CD4-positive, alpha-beta T cell (primary cell): ENCODE measurements around the gene MMRN1. TPM values are rescaled to one million over a fixed set of nuclear protein-coding genes. Genes with fewer than 3 reads are reported as not detected.

Source experiments
- ATAC-seq: fragments of 200-7000 bp; cut with Tn5 transposase; one replicate; pipeline ENCODE4 v1.10.0; 2022; ENCODE audit warnings: mild to moderate bottlenecking; ENCODE audit not compliant: poor library complexity
- CTCF ChIA-PET: fragments of 350-600 bp; sonication (Branson Sonifier 250); formaldehyde crosslinking; loops from one replicate; lab custom pipeline; 2021; ENCODE audit warnings: antibody characterized with exemption, inconsistent platforms; lab: Charles Lee
- POLR2A ChIA-PET: fragments of 350-600 bp; sonication (Branson Sonifier 250); formaldehyde crosslinking; loops from one replicate; lab custom pipeline; 2021; ENCODE audit warnings: antibody characterized with exemption, inconsistent platforms; lab: Charles Lee
- DNase-seq, 14 experiments: peaks; one replicate each; pipeline ENCODE4 v3.0.0-alpha.2; 2013 to 2020; ENCODE audit warnings: mixed read lengths in 2 of 14
- H3K27ac ChIP-seq, 2 donors: one replicate each; pipeline versions ENCODE4 v1.5.1 to v1.7.0; 2013; ENCODE audit warnings: low read length in 2 of 2, low read depth in 1 of 2, mild to moderate bottlenecking in 1 of 2
- H3K27me3 ChIP-seq, 2 experiments: 1 replicate in 1 of 2; 2 replicates in 1 of 2; pipeline versions ENCODE4 v1.6.1 to v1.7.0; 2013; ENCODE audit warnings: low read length in 2 of 2, control low read depth in 1 of 2, mild to moderate bottlenecking in 1 of 2, moderate library complexity in 1 of 2; ENCODE audit not compliant: insufficient read depth in 2 of 2, control insufficient read depth in 1 of 2
- H3K36me3 ChIP-seq: one replicate; pipeline ENCODE4 v1.6.1; 2013; ENCODE audit warnings: low read length, control low read depth; ENCODE audit not compliant: insufficient read depth
- H3K4me1 ChIP-seq: one replicate; pipeline ENCODE4 v1.6.1; 2013; ENCODE audit warnings: low read length, control low read depth; ENCODE audit not compliant: insufficient read depth
- H3K4me3 ChIP-seq: one replicate; pipeline ENCODE4 v1.5.1; 2013; ENCODE audit warnings: mild to moderate bottlenecking, low read length, moderate library complexity
- H3K9me3 ChIP-seq, 2 experiments: 1 replicate in 1 of 2; 2 replicates in 1 of 2; pipeline versions ENCODE4 v1.6.1 to v1.7.0; 2013; ENCODE audit warnings: low read length in 2 of 2, mild to moderate bottlenecking in 2 of 2, control low read depth in 1 of 2, moderate library complexity in 1 of 2; ENCODE audit not compliant: control insufficient read depth in 1 of 2, insufficient read depth in 1 of 2
- H3K27ac Mint-ChIP-seq: one replicate; pipeline ENCODE4 v1.8.0; 2020; ENCODE audit warnings: mixed read lengths
- H3K27me3 Mint-ChIP-seq: one replicate; pipeline ENCODE4 v1.8.0; 2021; ENCODE audit warnings: mixed read lengths
- H3K36me3 Mint-ChIP-seq: one replicate; pipeline ENCODE4 v1.8.0; 2021; ENCODE audit warnings: low read depth, mixed read lengths
- H3K4me1 Mint-ChIP-seq: one replicate; pipeline ENCODE4 v1.8.0; 2021; ENCODE audit warnings: low read depth, mixed read lengths
- H3K4me3 Mint-ChIP-seq: one replicate; pipeline ENCODE4 v1.8.0; 2020; ENCODE audit warnings: mild to moderate bottlenecking, mixed read lengths
- H3K9me3 Mint-ChIP-seq: one replicate; pipeline ENCODE4 v1.8.0; 2020; ENCODE audit warnings: mixed read lengths
- CTCF ChIP-seq: fragments of 200-600 bp; IDR thresholded peaks from one replicate; pipeline ENCODE4 v1.8.0; 2022; ENCODE audit warnings: antibody characterized with exemption, mild to moderate bottlenecking
- intact Hi-C, 2 experiments: fragments of 100-400 bp; cut with DNase I in 1 of 2; cut with micrococcal nuclease in 1 of 2; formaldehyde crosslinking; loops; one replicate each; pipeline versions ENCODE4 v1.15.1 to v1.9.0; 2023 to 2025; cut with DNase I, micrococcal nuclease
- polyA plus RNA-seq, 2 donors: library from polyadenylated mRNA; unstranded; fragments of 120-200 nt; gene quantifications; one replicate each; pipeline ENCODE4 v1.2.1, GENCODE V29; 2013
- total RNA-seq, 174 experiments: library from RNA in 2 of 174; stranded (reverse) in 2 of 174; gene quantifications; one replicate each; pipeline ENCODE4 v1.2.3 and lab custom pipeline; 2021 to 2026

MMRN1 gene
- total RNA-seq: under 1 TPM; 0.19 to 0.22 TPM
- polyA plus RNA-seq (2013, experiment 1 of 2): 0.62 TPM
- polyA plus RNA-seq (2013, experiment 2 of 2): 0.93 TPM
- 0 to 7.4 (median 1.3) reads per million in 172 experiments for total RNA-seq (lab: John Stamatoyannopoulos, UW)

GRCh38 chr4:89894649-89895550, at the start of gene MMRN1:
Gene MMRN1 (plus strand): TSS chr4:89894854. CDS start chr4:89894972, 118 bp downstream.
- Mint-ChIP-seq H3K4me3 (peak within 1 kb of the TSS; percentile 72), H3K4me1 (peaks cover 29% of the 10 kb centered on the region), H3K9me3 (no peaks in the 10 kb centered on the region), H3K36me3 (no peaks in the 10 kb centered on the region), H3K27ac (peak within 1 kb of the TSS; percentile 74), H3K27me3 (no peaks in the 10 kb centered on the region)
- Histone ChIP-seq H3K4me3 (peak within 1 kb of the TSS; percentile 17), H3K36me3 (no peaks in the 10 kb centered on the region), H3K9me3 (no peaks in the 10 kb centered on the region), H3K27ac (peak within 1 kb of the TSS; percentile 3 to 37), H3K27me3 (no peaks in the 10 kb centered on the region), H3K4me1 (peaks cover 8% of the 10 kb centered on the region)
- intact Hi-C loops: no loop called here
- ChIA-PET POLR2A (interaction anchor here (0.7 to 1.5 kb wide), 7 partner anchors 10 to 600 kb away, joined by 3 to 5 read pairs (median 3); no protein-coding TSS in a partner anchor), CTCF (interaction anchor here (0.7 kb wide), 1 partner anchor 10 kb away, joined by 3 read pairs; no protein-coding TSS in a partner anchor)
- TF ChIP-seq CTCF: no peak
- DNase-seq (peak in 4 of 14 experiments; percentile 4 to 42 (median 26)), ATAC-seq (peak; percentile 65)

- ChIA-PET POLR2A (no interaction called here), CTCF (no interaction called here)
- H3K4me3 Mint-ChIP-seq: no peak overlapping the region
- no peak overlapping the region for H3K27ac Mint-ChIP-seq
- intact Hi-C loops: no loop called here
- DNase-seq (no peak), ATAC-seq (no peak)
- Histone ChIP-seq H3K27me3 (no peaks in the 10 kb centered on the region), H3K27ac (no peak overlapping the region), H3K9me3 (peaks cover 0 to 7% of the 10 kb centered on the region in 2 experiments), H3K36me3 (no peaks in the 10 kb centered on the region), H3K4me1 (no peaks in the 10 kb centered on the region), H3K4me3 (no peak overlapping the region)
- H3K36me3 Mint-ChIP-seq: no peaks in the 10 kb centered on the region
- no peaks in the 10 kb centered on the region for H3K4me1 Mint-ChIP-seq
- H3K27me3 Mint-ChIP-seq: no peaks in the 10 kb centered on the region
- peaks cover 12% of the 10 kb centered on the region for H3K9me3 Mint-ChIP-seq
- no peak for TF ChIP-seq CTCF
Measured at GRCh38 chr4:89847571-89848325, 46.9 kb upstream of the MMRN1 start.

- Mint-ChIP-seq H3K36me3 (no peaks in the 10 kb centered on the region), H3K4me1 (no peaks in the 10 kb centered on the region), H3K4me3 (no peak overlapping the region), H3K27me3 (peaks cover 20% of the 10 kb centered on the region), H3K27ac (no peak overlapping the region), H3K9me3 (peaks cover 5% of the 10 kb centered on the region)
- no peaks in the 10 kb centered on the region for H3K36me3 ChIP-seq
- no peaks in the 10 kb centered on the region for H3K4me1 ChIP-seq
- ATAC-seq (no peak), DNase-seq (no peak)
- ChIA-PET POLR2A (no interaction called here), CTCF (no interaction called here)
- no peak for TF ChIP-seq CTCF
- H3K9me3 ChIP-seq: peaks cover 0 to 11% of the 10 kb centered on the region in 2 experiments
- intact Hi-C loops: no loop called here
- no peak overlapping the region for H3K27ac ChIP-seq
- H3K27me3 ChIP-seq: no peaks in the 10 kb centered on the region
- no peak overlapping the region for H3K4me3 ChIP-seq
Measured at GRCh38 chr4:89855236-89855635, 39.4 kb upstream of the MMRN1 start.
